HG03060 (cell line): ENCODE measurements around the gene VPS29.
A peak's percentile ranks its signal among the peaks of the same experiment; 100 is the strongest.
"Not testable (repeated sequence)": the region's sequence is repeated elsewhere in the genome, so short reads cannot be mapped to it uniquely, and the experiment has no call there.

Source experiments
- ATAC-seq: cut with Tn5 transposase; IDR thresholded peaks from one replicate; pipeline ENCODE4 v1.9.1; 2021; ENCODE audit warnings: low read depth, moderate number of reproducible peaks; ENCODE audit not compliant: unreplicated experiment

VPS29 gene

GRCh38 chr12:110501752-110502738 is at the start of gene VPS29, which contains the start of gene RAD9B:
Gene VPS29 (minus strand): TSS chr12:110502111. CDS start chr12:110502051, 60 bp downstream.
Gene RAD9B (plus strand): TSS chr12:110502331. CDS start chr12:110502338, 7 bp downstream.
- peak; percentile 80 for ATAC-seq

DNA sequence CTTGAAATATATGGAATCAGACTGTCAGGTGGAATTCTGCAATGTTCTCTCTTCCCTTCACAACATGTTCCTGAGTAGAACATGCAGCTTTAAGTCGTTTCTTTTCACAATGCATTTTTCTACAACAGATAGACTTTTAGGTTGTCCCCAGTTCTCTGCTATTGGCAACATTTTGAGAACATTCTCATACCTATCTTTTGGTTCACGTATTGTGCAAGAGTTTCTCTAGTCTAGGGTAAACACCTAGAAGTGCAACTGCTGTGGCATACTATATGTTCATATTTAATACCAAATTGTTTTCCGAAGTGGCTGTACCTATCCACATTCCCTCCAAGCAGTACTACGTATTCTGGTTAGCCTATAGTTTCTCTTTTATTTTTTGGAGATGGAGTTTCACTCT is 49.1 kb upstream of the VPS29 start:
- no peak for ATAC-seq

DNA sequence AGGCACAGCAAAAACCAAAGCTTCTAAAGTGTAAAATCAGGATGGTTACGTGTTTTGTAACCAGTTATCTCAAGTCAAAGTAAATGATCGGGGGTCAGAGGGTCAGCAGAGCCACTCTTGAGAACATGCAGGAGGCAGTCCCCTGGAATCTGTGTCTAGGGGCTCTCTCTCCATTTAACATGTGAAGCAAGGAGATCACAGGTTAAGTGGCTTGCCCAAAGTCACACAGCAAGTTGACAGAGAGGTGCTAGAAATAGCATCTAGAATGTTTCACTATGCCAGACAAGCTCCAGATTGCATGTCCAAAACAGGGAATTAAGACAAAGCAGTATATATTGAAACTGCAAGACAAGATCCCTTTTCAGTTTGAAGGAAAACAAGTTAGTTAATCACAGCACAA is 47.8 kb upstream of the VPS29 start:
- no peak for ATAC-seq

DNA sequence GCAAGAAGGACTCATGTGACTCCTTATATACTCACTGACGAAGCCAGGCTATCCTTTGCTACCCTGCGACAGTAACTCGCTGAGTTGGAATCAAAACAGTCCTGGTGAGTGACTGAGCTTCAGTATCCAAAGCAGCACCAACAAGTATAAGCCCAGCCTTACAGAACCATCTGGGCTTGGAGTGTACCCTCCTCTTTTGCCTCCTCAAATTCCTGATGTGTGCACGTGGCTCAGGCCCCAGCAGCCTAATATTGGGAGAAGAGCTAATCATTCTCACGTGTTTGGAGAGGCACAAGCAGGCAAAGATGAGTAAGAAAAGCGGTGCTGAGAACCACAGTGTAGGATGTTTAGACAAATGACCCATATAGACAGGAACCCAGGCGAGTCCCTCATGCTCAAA is 46.8 kb upstream of the VPS29 start:
- ATAC-seq = no peak

DNA sequence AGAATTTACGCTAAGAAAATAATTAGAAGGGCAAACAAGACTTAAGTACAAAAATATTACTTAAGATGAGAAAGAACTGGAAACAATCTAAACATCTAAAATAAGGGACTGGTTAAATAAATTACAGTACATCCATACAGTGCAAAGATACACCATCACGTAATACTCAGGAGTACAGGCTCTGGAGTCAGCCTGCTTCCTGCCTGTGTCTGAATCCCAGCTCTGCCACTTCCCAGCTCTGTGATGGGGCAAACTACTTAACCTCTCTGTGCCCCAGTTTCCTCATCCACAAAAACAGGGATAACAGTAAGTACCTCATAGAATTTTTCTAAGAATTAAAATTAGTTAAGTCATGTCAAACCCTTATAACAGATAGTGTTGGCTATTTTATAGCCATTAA is 45.2 kb upstream of the VPS29 start:
- ATAC-seq = no peak

DNA sequence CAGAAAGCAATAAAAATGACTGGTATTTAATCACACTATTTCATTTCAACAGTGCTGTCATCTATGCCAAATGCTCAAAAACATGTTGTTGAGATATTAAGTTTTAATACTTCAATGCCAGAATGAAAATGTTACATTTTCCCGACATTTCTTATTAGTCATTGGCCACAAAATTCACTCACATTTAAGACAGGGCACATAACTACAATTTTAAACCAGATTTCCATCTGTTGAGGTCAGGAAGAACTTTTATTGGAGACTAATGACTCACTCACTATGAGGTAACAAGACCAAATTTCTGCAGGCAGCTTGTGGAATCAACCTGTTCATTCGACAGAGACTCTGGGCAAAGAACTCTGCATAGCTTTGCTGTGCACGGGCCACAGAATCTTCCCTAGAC is 44.4 kb upstream of the VPS29 start:
- no peak for ATAC-seq

GRCh38 chr12:110545812-110546211 is 43.9 kb upstream of the VPS29 start:
- ATAC-seq = no peak

- not testable (repeated sequence) for ATAC-seq
These were observed 43.3 kb upstream of the VPS29 start for GRCh38 chr12:110545259-110545658.

- ATAC-seq = no peak
These were observed 42.1 kb upstream of the VPS29 start for GRCh38 chr12:110543965-110544364.

DNA sequence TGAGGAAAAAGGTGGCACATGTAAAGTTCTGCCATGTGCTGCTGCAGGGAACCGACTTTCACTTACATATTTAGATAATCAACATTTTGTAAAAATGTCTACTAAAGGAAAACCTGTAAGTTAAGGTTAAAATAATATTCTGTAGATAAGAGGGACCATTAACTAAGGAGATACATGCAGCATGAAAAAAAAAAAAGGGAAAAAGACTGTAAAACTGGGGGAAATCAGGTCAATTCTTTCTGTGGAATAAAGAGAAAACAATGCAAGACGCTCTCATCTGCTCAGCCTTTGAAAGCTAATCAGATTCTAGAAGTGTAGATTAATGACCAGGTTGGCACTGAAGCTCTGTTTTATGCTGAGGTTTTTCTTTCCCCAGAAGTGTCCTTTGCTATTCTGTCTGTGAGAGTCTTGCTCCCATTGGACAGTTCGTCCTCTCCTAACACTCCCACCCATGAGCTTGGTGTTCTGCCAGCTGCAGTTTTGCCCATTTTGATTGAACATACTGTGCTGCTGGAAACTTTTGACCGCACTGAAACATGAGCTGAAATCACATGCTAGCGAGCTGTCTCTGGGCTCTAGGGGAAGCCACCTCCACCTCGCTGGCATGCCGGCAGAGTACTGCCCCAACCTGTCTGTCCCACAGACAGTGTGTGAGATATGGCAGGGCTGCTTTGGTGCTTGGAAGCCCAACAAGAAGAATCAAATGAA is 41.5 kb upstream of the VPS29 start:
- no peak for ATAC-seq

- no peak for ATAC-seq
These were observed 38.1 kb upstream of the VPS29 start for GRCh38 chr12:110540048-110540447.

DNA sequence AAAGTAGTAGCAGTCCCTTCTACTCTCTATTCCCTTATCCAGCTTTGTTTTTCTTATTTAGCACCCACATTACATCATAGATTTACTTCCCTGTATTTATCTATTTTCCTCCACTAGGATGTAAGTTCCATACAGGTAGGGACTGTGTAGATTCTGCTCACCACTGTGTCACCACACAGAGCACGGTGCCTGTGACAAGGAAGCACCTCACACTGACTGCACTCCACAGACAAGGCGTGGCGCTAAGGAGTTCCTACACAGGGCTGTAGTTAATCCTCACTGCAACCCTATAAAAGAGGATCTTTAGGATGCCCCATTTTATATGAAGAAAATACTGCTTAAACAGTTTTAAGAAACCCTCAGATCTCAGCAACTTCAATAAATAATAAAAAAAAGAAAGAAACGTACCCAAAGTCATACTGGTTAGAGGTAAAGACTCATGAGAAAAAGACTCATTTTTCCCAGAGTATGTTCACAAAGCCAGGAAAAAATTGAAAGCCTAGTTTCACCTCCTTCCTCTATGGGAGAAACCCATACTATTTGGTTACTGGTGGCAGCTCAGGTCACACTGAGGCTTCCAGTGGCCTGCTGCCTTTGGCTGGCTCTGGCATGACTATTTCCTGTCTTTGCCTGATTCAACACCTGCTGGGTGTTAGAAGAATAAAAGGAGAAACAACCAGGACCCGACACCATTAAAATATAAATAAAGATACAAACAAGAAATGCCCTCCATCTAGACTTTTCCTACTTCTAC is 37.1 kb upstream of the VPS29 start:
- no peak for ATAC-seq

- ATAC-seq = no peak
These were observed 35.9 kb upstream of the VPS29 start for GRCh38 chr12:110537605-110538409.

GRCh38 chr12:110536834-110537604 is 35.1 kb upstream of the VPS29 start:
- no peak for ATAC-seq

GRCh38 chr12:110534811-110535210 is 32.9 kb upstream of the VPS29 start:
- ATAC-seq = no peak

GRCh38 chr12:110533607-110534006 is 31.7 kb upstream of the VPS29 start:
- ATAC-seq = no peak

DNA sequence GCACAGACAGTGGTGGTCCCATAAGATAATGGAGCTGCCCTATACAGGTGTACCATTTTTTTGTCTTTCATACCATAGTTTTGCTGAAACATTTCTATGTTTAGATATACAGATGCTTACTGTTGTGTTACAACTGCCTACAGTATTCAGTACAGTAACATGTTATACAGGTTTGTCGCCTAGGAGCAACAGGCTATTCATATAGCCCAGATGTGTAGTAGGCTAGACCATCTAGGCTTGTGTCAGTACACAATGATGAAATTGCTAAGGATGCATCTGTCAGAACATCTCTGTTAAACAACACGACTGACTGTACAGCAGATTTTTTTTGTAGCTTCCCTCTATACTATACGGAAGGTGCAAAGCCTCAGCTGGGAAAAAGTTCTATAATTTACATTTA is 30.7 kb upstream of the VPS29 start:
- no peak for ATAC-seq

- ATAC-seq = peak; percentile 86
These were observed 29.9 kb upstream of the VPS29 start for GRCh38 chr12:110531741-110532333.

GRCh38 chr12:110530511-110530910 is 28.6 kb upstream of the VPS29 start:
- ATAC-seq = no peak
